HG03135 (cell line): ENCODE data around the gene NAP1L4.

ENCODE experiments used
- ATAC-seq: cut with Tn5 transposase; IDR thresholded peaks from one replicate; pipeline ENCODE4 v1.9.1; 2021; ENCODE audit warnings: mild to moderate bottlenecking, moderate library complexity; ENCODE audit not compliant: unreplicated experiment

Gene NAP1L4

GRCh38 chr11:2926611-2927051 is 65.5 kb downstream of the NAP1L4 start:
- ATAC-seq = no peak

- ATAC-seq = no peak
Measured at GRCh38 chr11:2924821-2925675, 67.1 kb downstream of the NAP1L4 start.

DNA sequence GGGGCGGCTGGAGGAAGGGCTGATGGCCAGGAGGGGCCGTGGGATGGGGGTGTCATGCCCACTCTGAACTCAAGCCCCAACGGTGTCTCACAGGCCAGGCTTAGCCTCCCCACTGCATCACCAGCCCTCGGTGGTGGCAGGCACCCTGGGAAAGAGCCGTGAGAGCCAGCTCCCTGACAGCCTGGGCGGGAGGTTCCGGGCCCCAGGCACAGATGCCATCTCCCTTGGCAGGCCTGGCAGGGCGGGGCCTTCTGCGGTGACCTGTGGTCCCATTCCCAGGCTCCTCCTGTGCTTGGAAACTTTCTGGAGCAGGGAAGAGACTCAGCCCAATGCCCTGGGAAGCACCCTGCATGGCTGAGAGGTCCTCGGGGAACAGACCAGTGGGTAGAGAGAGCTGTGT is 67.7 kb downstream of the NAP1L4 start:
- ATAC-seq = no peak

- no peak for ATAC-seq
Measured at GRCh38 chr11:2923446-2924375, 68.4 kb downstream of the NAP1L4 start.

GRCh38 chr11:2922655-2923054 is 69.5 kb downstream of the NAP1L4 start:
- no peak for ATAC-seq

DNA sequence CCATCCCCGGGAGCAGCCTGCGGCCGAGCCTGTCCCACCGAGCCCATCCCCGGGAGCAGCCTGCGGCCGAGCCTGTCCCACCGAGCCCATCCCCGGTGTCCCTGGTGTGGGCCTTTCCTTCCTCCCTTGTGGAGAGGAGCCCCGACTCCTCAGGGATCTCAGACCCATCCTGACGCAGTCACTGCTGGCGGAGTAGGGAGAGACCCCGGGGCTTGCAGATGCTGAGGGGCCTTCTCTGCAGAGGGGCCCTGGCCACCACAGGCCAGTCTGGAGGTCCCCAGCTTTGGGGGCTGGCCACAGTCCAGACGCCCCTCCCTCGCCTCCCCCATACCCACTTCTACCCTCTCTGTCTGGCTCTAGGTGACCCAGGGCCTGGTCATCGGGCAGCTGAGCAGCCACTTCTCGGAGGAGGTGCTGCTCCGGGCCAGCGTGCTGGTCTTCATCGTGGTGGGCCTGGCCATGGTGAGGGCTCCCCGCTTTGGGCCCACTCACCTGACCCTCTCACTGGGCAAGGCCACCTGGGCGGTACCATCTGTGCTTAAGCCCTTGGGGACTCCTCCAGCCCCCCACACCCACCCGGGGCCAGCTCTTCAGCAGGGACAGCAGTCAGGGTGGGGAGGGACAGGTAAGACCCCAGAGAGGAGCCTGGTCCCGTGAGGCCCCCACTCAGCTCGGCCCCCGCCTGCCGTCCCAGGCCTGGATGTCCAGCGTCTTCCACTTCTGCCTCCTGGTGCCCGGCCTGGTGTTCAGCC is 70.2 kb downstream of the NAP1L4 start:
- no peak for ATAC-seq

GRCh38 chr11:2921261-2921660 is 70.9 kb downstream of the NAP1L4 start:
- no peak for ATAC-seq

- ATAC-seq = no peak
Measured at GRCh38 chr11:2920343-2920742, 71.8 kb downstream of the NAP1L4 start.

GRCh38 chr11:2919837-2920236 is 72.3 kb downstream of the NAP1L4 start:
- no peak for ATAC-seq

DNA sequence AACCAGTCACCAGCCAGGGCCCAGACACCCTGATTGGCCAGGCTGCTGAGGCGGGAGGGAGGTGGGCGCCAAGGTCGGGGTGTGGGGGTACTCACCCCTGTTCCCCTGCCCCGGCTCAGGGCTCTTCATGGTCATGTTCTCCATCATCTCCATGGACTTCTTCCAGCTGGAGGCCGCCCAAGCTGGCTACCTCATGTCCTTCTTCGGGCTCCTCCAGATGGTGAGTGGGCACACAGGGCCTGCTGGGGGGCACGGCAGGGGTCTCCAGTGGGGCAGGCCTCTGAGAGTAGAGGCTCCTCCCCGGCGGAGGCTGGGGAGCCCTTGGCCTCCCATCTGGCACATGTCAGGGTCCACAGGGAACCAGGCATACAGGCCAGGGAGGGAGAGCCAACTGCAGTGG is 72.9 kb downstream of the NAP1L4 start:
- no peak for ATAC-seq

DNA sequence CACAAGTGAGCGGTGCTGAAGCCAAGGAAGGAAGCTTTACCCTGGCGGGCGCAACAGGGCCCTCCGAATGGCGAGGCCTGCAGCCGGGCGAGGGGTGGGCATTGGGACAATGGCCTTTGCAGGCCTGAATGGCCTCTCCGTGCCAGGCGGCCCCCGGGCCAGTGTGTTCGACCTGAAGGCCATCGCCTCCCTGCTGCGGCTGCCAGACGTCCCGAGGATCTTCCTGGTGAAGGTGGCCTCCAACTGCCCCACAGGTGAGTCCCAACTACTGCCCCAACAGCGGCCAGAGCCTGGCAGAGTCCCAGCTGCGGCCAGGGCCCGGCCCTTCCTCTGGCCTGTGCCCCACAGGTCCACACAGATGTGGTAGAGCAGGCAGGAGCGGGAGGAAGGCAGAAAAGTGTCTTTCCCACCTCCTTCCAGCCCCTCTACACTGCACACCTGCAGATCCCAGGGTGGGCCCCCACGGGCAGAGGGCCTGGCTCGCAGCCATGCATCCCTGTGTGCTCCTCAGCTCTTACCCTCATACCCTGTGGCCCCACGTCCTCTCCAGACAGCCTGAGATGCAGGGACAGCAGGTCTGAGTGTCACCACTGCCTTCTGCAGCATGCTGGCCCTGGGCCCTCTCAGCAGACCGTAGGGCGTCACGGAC is 74.2 kb downstream of the NAP1L4 start:
- no peak for ATAC-seq

- ATAC-seq = no peak
Measured at GRCh38 chr11:2916892-2917645, 75.1 kb downstream of the NAP1L4 start.

DNA sequence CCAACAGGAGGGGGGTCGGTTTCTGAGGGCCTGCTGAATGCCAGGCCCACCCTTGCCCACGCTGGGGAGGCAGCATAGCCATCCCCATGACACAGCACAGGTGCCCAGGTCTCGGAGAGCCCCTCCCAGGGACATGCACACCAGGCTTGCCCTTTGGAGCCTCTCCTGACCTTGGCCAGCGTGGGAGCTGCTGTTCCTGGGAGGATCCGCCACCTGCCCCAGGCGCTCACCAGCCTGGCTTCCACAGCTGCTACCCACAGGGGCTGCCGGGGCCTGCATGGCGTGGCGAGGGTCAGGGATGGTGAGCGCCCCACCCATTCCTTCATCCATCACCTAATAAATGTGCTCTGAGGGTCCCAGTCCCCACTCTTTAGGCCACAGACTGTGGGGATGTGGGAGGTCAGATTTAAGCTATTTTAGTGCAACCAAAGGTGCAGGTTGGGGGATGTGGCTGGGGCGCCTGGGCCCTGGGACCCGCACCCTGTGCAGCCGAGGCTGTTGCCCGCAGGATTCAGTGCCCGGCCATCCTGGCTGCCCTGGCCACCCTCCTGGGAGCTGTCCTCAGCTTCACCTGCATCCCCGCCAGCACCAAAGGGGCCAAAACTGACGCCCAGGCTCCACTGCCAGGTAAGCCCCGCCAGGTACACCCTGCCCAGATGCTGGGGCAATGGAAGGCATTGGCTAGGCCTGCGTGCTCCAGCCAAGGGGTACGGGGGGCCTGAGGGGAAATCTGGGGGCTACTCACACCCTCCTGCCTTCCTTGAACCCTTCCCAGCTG is 75.8 kb downstream of the NAP1L4 start:
- no peak for ATAC-seq

- no peak for ATAC-seq
Measured at GRCh38 chr11:2915473-2915872, 76.7 kb downstream of the NAP1L4 start.

GRCh38 chr11:2914455-2915195 is 77.5 kb downstream of the NAP1L4 start:
- ATAC-seq = no peak

DNA sequence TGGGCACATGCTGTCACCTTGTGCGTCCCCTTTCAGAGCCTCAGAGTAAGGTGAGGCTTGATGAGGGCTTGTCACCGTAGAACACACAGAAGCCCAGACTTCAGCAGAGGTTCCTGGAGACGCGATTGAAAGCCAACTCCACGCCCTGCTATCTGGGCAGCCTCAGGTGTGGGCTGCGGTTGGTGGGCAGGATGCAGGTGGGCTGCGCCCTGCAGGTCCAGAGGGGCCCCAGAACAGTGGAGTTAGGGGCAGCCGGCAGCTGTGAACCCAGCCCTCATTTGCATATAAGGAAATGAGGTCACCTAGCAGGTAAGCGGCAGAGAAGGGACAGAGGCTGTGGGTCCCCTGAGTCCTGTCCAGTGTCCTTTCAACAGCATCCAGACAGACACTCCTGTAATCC is 78.4 kb downstream of the NAP1L4 start:
- ATAC-seq = no peak

DNA sequence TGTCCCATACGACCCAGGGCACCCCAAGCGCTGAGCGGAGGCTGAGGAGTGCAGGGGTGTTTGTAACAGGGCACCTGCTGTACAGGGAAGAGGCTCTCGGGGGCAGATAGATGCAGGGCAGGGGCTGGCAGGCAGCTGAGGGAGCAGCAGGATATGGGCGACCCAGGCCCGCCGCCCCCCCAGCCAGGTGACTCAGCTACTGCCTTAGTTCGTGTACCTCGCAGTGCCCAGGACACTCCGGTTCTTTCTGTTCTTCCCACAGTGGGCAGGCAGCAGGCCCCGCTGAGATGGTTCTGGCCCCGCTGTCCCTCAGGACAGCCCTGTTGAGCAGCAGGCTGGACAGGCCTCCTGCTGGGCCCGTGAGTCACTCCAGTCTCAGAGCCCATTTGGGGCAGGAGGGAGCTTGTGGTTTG is 79.1 kb downstream of the NAP1L4 start:
- no peak for ATAC-seq

DNA sequence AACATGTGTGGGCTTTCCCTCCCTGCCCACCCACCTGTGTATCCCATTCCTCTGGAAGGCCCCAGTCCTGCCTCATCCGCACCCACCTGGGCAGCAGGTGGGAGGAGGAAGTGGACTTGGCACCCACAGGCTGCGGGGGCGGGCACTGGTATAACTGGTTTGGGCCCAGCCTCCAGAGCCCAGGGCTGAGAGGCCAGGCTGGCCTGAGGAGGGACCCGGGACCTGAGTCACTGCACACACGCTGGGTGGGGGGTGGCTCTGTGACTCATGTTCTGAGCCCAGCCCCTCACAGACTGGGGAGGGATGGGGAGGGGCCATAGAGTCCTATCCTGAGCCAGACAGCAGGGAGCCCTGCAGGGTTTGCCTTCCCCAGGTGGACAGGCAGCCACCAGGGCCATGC is 79.6 kb downstream of the NAP1L4 start:
- ATAC-seq = no peak
